GM12801 (cell line): ENCODE results near the gene CNIH2.

Source experiments
- CTCF ChIP-seq: IDR thresholded peaks from one replicate; pipeline ENCODE4 v1.5.1; 2011; ENCODE audit warnings: control low read depth; ENCODE audit not compliant: insufficient read length; ENCODE audit errors: extremely low read depth

CNIH2 gene

DNA sequence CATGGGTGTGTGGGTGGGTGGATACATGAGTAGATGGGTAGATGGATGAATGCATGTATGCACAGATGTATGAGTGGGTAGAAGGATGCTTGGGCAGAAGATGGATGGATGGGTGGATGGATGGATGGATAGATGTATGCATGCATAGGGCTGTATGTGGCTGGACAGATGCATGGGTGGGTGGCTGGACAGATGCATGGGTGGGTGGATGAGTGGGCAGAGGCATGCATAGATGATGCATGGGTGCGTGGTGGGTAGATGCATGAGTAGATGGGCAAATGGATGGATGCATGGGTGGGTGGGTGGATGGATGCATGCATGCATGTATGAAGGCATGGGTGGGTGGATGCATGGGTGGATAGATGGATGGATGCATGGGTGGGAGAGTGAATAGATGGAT, 45.7 kb downstream of the CNIH2 start:
- no peak for TF ChIP-seq CTCF

GRCh38 chr11:66324664-66325063, 46.7 kb downstream of the CNIH2 start:
- TF ChIP-seq CTCF: no peak

GRCh38 chr11:66325263-66325671, 47.3 kb downstream of the CNIH2 start:
- no peak for TF ChIP-seq CTCF

- no peak for TF ChIP-seq CTCF
Observed at GRCh38 chr11:66326261-66327111, 48.5 kb downstream of the CNIH2 start.

DNA sequence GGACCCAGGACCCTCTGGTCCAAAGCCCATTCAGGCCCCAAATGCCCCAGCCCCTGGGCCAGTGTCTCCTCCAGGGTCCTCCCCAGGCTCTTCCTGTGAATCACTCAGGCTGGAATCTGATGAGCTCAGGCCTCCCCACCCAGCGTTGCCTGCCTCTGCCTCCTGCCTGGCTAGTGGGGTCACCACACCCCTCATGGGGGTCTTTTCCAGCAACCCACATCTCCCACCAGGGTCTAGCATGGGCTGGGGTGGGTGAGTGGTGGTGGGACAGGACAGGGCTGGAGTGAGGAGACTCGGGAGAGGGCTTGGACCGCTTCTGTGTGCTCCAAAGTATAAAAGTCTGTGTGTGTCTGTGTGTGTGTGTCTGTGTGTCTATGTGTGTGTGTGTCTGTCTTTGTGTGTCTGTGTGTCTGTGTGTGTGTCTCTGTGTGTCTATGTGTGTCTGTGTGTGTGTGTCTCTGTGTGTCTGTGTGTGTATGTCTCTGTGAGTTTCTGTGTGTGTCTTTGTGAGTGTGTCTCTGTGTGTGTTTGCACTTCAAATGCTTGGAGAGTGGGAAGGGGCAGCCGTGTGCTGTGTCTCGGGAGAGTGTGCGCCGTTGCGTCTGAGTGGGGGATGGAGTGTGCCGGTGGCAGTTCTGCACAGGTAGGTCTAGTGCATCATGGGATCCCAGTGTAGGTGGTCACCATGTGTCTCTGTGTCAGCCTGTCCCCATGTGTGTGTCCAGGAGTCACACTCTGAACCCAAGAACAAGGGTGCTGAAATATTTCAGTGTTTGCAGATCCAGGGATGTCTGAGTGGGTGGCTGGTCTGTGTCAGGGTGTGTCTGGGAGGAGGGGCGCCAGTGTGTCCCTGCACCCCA, 49.4 kb downstream of the CNIH2 start:
- no peak for TF ChIP-seq CTCF

DNA sequence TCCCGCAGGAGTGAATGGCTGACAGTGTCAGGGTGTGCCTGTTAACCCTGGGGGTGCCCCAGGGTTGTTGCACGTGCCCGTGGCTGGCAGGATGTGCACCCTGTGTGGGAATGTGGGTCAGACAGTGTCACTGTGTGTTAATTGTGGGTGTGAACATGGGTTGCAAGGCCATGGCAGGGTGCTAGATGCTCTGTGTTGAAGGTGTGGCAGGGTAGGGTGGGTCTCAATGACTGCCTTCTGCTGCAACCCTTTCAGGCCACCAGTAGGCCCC, 50.0 kb downstream of the CNIH2 start:
- no peak for TF ChIP-seq CTCF

DNA sequence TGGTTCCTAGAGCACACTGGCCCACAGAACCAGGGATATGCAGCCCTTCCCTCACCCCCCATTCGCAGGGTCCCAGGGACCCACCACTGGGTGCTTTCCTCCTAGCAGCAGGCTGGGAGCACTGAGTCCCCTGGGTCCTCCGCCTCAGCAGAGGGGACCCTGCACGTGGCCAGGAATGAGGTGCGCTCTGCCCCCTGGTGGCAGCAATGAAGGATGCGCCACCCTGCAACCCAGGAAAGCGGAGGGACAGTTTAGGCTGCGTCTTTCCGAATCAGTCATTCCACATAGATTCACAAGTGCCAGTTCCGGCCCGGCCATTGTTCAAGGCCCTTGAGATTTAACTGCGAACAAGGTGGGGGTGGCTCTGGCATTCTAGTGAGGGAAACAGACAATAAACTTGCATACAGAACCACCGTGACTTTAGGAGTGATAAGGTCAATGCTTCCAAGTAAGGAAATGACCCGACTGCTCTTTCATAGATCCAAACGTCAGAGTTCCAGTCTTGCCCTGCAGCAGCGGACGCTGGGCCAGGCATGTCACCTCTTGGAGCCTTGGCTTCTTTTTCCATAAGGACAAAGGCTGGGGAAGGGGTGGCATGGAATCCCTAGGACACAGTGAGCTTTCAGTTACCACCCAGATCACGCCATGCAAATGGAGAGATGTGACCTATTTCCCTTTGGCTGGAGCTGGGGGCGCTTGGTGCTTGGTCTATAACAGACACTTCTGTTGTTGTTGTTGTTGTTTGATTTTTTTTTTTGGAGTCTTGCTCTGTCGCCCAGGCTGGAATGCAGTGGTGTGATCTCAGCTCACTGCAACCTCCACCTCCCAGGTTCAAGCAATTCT, 50.5 kb downstream of the CNIH2 start:
- no peak for TF ChIP-seq CTCF
